ENCODE data around the gene PUS10. TPM values are rescaled to one million over a fixed set of nuclear protein-coding genes. Genes with fewer than 3 reads are reported as not detected.
"Not testable (repeated sequence)": the region's sequence is repeated elsewhere in the genome, so short reads cannot be mapped to it uniquely, and the experiment has no call there.

PUS10 gene
- total RNA-seq, 1 donor from 2014 or later: 7.8 TPM

DNA sequence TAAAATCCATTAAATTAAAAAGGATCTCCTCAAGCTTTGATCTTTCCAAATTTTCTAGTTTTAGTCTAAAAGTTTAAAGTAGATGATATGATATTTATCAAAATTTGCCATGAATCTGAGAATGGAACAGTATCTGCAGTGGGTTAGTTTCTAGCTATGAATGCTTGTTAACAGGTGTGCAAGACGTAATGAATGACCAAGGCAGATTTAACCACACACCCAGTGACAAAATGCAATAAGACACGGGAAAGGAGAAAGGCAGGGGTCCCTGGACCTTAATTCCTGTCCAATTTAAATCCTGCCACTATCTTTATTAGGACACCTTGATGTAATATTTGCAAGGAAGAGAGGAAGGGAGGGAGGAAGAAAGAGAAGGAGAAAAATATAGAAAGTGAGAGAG lies 31.0 kb downstream of the PUS10 start:
- H3K27ac Mint-ChIP-seq: peak overlapping the region; percentile 88
- peak overlapping the region; percentile 73 for H3K4me3 Mint-ChIP-seq
- intact Hi-C loops (cut with micrococcal nuclease): no loop called here
- H3K9me3 Mint-ChIP-seq: peaks cover 1% of the 10 kb centered on the region
- no peaks in the 10 kb centered on the region for H3K27me3 Mint-ChIP-seq
- TF ChIP-seq, protein P1, sequence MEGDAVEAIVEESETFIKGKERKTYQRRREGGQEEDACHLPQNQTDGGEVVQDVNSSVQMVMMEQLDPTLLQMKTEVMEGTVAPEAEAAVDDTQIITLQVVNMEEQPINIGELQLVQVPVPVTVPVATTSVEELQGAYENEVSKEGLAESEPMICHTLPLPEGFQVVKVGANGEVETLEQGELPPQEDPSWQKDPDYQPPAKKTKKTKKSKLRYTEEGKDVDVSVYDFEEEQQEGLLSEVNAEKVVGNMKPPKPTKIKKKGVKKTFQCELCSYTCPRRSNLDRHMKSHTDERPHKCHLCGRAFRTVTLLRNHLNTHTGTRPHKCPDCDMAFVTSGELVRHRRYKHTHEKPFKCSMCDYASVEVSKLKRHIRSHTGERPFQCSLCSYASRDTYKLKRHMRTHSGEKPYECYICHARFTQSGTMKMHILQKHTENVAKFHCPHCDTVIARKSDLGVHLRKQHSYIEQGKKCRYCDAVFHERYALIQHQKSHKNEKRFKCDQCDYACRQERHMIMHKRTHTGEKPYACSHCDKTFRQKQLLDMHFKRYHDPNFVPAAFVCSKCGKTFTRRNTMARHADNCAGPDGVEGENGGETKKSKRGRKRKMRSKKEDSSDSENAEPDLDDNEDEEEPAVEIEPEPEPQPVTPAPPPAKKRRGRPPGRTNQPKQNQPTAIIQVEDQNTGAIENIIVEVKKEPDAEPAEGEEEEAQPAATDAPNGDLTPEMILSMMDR (IDR thresholded peaks at IDR 0.05): no peak
- CTCF ChIA-PET: interaction anchor here (0.6 to 2.2 kb wide), 5 partner anchors 10 to 169 kb away, joined by 3 to 8 read pairs (median 4); no protein-coding TSS in a partner anchor
- POLR2A ChIA-PET: interaction anchor here (0.9 to 2.1 kb wide), 8 partner anchors 9 to 180 kb away, joined by 3 to 28 read pairs (median 7); partner anchors contain the start of gene REL
- H3K4me1 Mint-ChIP-seq: peaks cover 53% of the 10 kb centered on the region
- ATAC-seq (ENCODE audit: low read depth) (no peak), DNase-seq (no peak)
- peaks cover 9% of the 10 kb centered on the region for H3K36me3 Mint-ChIP-seq (ENCODE audit: low read depth)

DNA sequence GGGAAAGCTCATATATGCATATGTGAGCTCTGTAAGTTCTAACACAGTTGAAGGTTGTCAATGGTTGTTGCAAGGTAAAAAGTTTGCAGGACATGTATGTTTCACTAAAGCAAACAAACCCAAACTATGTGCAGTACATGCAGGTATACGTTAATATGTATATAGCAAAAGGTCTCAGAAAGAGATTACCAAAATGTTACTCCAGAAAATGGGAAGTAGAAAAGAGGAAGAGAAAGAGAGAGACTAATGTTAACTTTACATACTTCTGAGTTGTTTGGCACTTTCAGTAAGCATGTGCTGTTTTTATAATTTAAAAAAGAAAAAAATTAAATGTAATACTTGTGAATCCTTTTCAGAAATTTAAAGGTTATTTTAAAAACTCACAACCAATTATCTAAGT lies 33.3 kb downstream of the PUS10 start:
- H3K4me1 Mint-ChIP-seq: peaks cover 48% of the 10 kb centered on the region
- no peak for DNase-seq
- TF ChIP-seq, protein P1 (IDR thresholded peaks at IDR 0.05): no peak
- peak overlapping the region; percentile 50 for H3K4me3 Mint-ChIP-seq
- H3K27ac Mint-ChIP-seq: peak overlapping the region; percentile 79
- ATAC-seq (ENCODE audit: low read depth): peak; percentile 81
- H3K27me3 Mint-ChIP-seq: no peaks in the 10 kb centered on the region
- CTCF ChIA-PET: no interaction called here
- no peaks in the 10 kb centered on the region for H3K9me3 Mint-ChIP-seq
- no peaks in the 10 kb centered on the region for H3K36me3 Mint-ChIP-seq (ENCODE audit: low read depth)
- intact Hi-C loops (cut with micrococcal nuclease): loop anchor here (1.0 kb wide), 2 partner anchors 9 to 12 kb away; no protein-coding TSS in a partner anchor
- POLR2A ChIA-PET: interaction anchor here (0.6 to 1.0 kb wide), 2 partner anchors 11 to 12 kb away, joined by 4 to 6 read pairs; no protein-coding TSS in a partner anchor

DNA sequence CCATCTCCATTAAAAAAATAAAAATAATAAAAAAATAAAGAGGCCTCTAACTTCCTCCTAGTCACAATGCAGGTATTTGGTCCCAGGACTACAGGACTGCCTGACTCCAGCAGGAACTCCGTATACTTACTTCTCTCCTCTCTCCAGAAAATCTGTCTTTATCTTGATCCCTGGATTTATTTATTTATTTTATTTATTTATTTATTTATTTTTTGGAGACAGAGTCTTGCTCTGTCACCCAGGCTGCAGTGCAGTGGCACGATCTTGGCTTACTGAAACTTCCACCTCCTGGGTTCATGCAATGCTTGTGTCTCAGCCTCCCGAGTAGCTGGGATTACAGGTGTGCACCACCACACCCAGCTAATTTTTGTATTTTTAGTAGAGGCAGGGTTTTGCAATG lies 36.0 kb downstream of the PUS10 start:
- ATAC-seq (ENCODE audit: low read depth); H3K4me3 Mint-ChIP-seq; H3K36me3 Mint-ChIP-seq (ENCODE audit: low read depth); H3K27ac Mint-ChIP-seq; intact Hi-C loops (cut with micrococcal nuclease); H3K27me3 Mint-ChIP-seq; CTCF ChIA-PET; H3K9me3 Mint-ChIP-seq; DNase-seq: not testable (repeated sequence)
- POLR2A ChIA-PET: interaction anchor here (1.1 kb wide), 1 partner anchor 11 kb away, joined by 6 read pairs; no protein-coding TSS in a partner anchor
- peaks cover 56% of the 10 kb centered on the region for H3K4me1 Mint-ChIP-seq

DNA sequence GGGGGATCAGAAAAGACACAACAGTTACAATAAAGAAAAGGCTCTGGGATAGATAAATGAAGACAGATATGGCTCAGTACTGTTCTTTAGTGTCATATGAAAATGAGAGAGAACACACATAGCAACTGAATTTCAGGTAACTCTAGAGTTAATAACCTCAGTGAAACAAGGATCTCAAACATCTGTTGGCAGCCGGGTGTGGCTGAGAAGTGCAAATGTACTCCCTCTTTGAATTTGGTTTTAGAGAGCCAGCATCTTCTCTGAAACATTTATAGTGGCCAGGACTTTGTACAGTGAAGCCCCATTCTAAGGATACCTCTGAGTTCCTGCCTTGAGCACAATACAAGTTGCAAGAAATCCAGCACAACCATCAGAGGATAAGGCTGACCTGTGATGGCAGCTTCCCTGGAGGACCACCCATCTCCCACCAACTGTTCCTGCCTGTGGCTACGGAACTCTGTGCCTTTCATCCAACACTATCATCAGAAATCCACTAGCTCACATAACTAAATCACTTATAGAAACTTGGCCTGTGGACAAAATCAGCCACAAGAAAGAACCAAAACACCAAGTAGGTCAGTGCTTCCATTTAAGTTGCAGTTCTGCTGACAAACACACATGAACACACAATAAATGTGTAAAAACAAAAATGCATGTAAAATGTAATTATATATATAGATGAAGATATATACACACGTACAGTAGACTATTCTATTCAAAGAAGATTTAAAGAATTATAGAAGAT lies 37.8 kb downstream of the PUS10 start:
- Mint-ChIP-seq H3K9me3 (no peaks in the 10 kb centered on the region), H3K36me3 (ENCODE audit: low read depth) (no peaks in the 10 kb centered on the region), H3K4me3 (peak overlapping the region; percentile 20), H3K27me3 (no peaks in the 10 kb centered on the region), H3K4me1 (peaks cover 60% of the 10 kb centered on the region), H3K27ac (peak overlapping the region; percentile 83)
- DNase-seq: no peak
- intact Hi-C loops (cut with micrococcal nuclease): no loop called here
- TF ChIP-seq, protein P1 (IDR thresholded peaks at IDR 0.05): no peak
- ATAC-seq (ENCODE audit: low read depth): no peak
- POLR2A ChIA-PET: interaction anchor here (0.6 to 0.7 kb wide), 2 partner anchors 9 to 258 kb away, joined by 3 to 4 read pairs; no protein-coding TSS in a partner anchor
- CTCF ChIA-PET: interaction anchor here (1.6 kb wide), 1 partner anchor 19 kb away, joined by 4 read pairs; no protein-coding TSS in a partner anchor

DNA sequence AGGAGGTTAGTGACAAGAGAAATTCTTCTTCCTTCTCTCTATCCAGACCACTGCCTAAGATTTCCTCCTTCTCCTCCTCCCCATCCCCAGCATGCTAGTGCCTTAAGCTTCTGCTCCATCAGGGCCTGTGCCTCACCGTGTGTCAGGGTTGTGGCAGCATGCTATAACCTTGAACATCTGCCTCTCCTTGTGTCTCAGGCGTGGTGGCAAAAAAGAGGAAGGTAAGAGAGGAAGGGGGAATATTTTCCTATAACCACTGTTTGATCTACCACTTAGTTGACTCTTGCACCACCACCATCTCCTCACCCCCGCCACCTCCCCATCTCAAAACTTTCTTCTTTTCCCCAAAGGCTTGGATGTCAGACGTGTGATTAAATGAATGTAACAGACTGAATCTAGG lies 38.8 kb downstream of the PUS10 start:
- Mint-ChIP-seq H3K27ac (peak overlapping the region; percentile 83), H3K36me3 (ENCODE audit: low read depth) (no peaks in the 10 kb centered on the region), H3K27me3 (no peaks in the 10 kb centered on the region), H3K9me3 (no peaks in the 10 kb centered on the region), H3K4me3 (peak overlapping the region; percentile 4), H3K4me1 (peaks cover 64% of the 10 kb centered on the region)
- intact Hi-C loops (cut with micrococcal nuclease): no loop called here
- ChIA-PET POLR2A (no interaction called here), CTCF (no interaction called here)
- ATAC-seq (ENCODE audit: low read depth) (peak; percentile 25), DNase-seq (no peak)
- TF ChIP-seq, protein P1 (IDR thresholded peaks at IDR 0.05): no peak

Data from activated B cell treated with CpG ODN at 0.5 μM for 24 hours (primary cell).